C4-2B (cell line): ENCODE data around the gene NBPF26.
"Not testable (repeated sequence)": the region's sequence is repeated elsewhere in the genome, so short reads cannot be mapped to it uniquely, and the experiment has no call there.

Source experiments
- CTCF ChIP-seq: fragments of 450-650 bp; conservative IDR thresholded peaks from 2 replicates; pipeline ENCODE4 v1.5.1; 2017; ENCODE audit warnings: mild to moderate bottlenecking
- ZFX ChIP-seq: fragments of 450-650 bp; IDR thresholded peaks from 2 replicates; pipeline ENCODE4 v1.6.1; 2017

GRCh38 chr1:120858144-120858543, 134.4 kb downstream of the NBPF26 start:
- TF ChIP-seq CTCF, ZFX: not testable (repeated sequence)
